A673 (cell line): ENCODE data around the gene TMEM255B. TPM values are rescaled to one million over a fixed set of nuclear protein-coding genes. Genes with fewer than 3 reads are reported as not detected.

Source experiments
- BruUV-seq: library from RNA; stranded (reverse); fragments of 400-500 nt; replicated peaks from 2 replicates; lab custom pipeline; 2021; lab: Mats Ljungman, UMichigan
- CTCF ChIA-PET: fragments of 300-600 bp; sonication (Branson Sonifier 250); formaldehyde crosslinking; loops from one replicate; lab custom pipeline; 2022; ENCODE audit warnings: antibody characterized with exemption; lab: Charles Lee
- POLR2A ChIA-PET: fragments of 300-600 bp; sonication (Branson Sonifier 250); formaldehyde crosslinking; loops from one replicate; lab custom pipeline; 2022; ENCODE audit warnings: antibody characterized with exemption; ENCODE audit not compliant: low non-redundant PET; lab: Charles Lee
- DNase-seq: peaks from one replicate; pipeline ENCODE4 v3.0.0-alpha.2; 2015; ENCODE audit warnings: low spot score
- H3K27ac ChIP-seq: fragments of 200-600 bp; sonication (generic); 2 replicates; pipeline ENCODE4 v1.5.1; 2016; ENCODE audit warnings: mixed run types, low read depth, mild to moderate bottlenecking, mixed read lengths, antibody characterized with exemption, low read length; ENCODE audit not compliant: poor library complexity, severe bottlenecking
- H3K27me3 ChIP-seq: fragments of 200-600 bp; sonication (generic); replicated peaks from 2 replicates; pipeline ENCODE4 v1.6.1; 2017; ENCODE audit warnings: mixed run types, low read depth, mild to moderate bottlenecking, mixed read lengths, antibody characterized with exemption, low read length; ENCODE audit not compliant: insufficient read depth, poor library complexity
- H3K36me3 ChIP-seq: fragments of 200-600 bp; sonication (generic); 2 replicates; pipeline ENCODE4 v1.6.1; 2016; ENCODE audit warnings: mixed run types, mild to moderate bottlenecking, mixed read lengths, antibody characterized with exemption, low read length; ENCODE audit not compliant: insufficient read depth, poor library complexity, severe bottlenecking
- H3K4me1 ChIP-seq: fragments of 200-600 bp; sonication (generic); 2 replicates; pipeline ENCODE4 v1.6.1; 2017; ENCODE audit warnings: mixed run types, mild to moderate bottlenecking, mixed read lengths, antibody characterized with exemption, low read length; ENCODE audit not compliant: insufficient read depth, poor library complexity, severe bottlenecking
- H3K4me3 ChIP-seq: fragments of 200-600 bp; sonication (generic); 2 replicates; pipeline ENCODE4 v1.5.1; 2016; ENCODE audit warnings: low read depth, mixed run types, mild to moderate bottlenecking, mixed read lengths, low read length; ENCODE audit not compliant: poor library complexity, severe bottlenecking
- H3K9me3 ChIP-seq: fragments of 200-600 bp; sonication (generic); 2 replicates; pipeline ENCODE4 v1.6.1; 2016; ENCODE audit warnings: mixed run types, low read depth, mild to moderate bottlenecking, mixed read lengths, antibody characterized with exemption, low read length; ENCODE audit not compliant: poor library complexity, severe bottlenecking
- CTCF ChIP-seq: fragments of 300-800, 200-600 bp; sonication (generic); conservative IDR thresholded peaks from 2 replicates; pipeline ENCODE4 v1.5.1; 2017; ENCODE audit warnings: low read depth, mild to moderate bottlenecking, antibody characterized with exemption, low read length, moderate library complexity, mixed read lengths
- EZH2 ChIP-seq: fragments of 200-600 bp; sonication (generic); IDR thresholded peaks from 2 replicates; pipeline ENCODE4 v1.6.1; 2017; ENCODE audit warnings: borderline replicate concordance, low read depth, mild to moderate bottlenecking, mixed read lengths, antibody characterized with exemption, low read length; ENCODE audit not compliant: poor library complexity, severe bottlenecking
- intact Hi-C: fragments of 100-400 bp; cut with micrococcal nuclease; formaldehyde crosslinking; loops from one replicate; pipeline ENCODE4 v1.10.0; 2022; ENCODE audit not compliant: unreplicated experiment
- total RNA-seq: library from RNA; stranded (reverse); gene quantifications from 2 replicates; pipeline ENCODE4 v1.2.3, GENCODE V29; 2021

Gene TMEM255B
- total RNA-seq, 1 experiment from 2014 or later, result 0.06 TPM

- CTCF ChIA-PET, result no interaction called here
- no peak for DNase-seq
- TF ChIP-seq CTCF (no peak), EZH2 (no peak)
- no TSS peak for BruUV-seq
- no peaks in the 10 kb centered on the region for H3K36me3 ChIP-seq
- POLR2A ChIA-PET, result no interaction called here
- no peaks in the 10 kb centered on the region for H3K4me1 ChIP-seq
- no peak overlapping the region for H3K4me3 ChIP-seq
- peaks cover 24% of the 10 kb centered on the region for H3K27me3 ChIP-seq
- no peaks in the 10 kb centered on the region for H3K9me3 ChIP-seq
- H3K27ac ChIP-seq, result no peak overlapping the region
- intact Hi-C loops, result no loop called here
Measured at GRCh38 chr13:113730258-113730691, 28.8 kb upstream of the TMEM255B start.

GRCh38 chr13:113730831-113731191, 28.2 kb upstream of the TMEM255B start:
- no peaks in the 10 kb centered on the region for H3K4me1 ChIP-seq
- POLR2A ChIA-PET, result no interaction called here
- CTCF ChIA-PET, result no interaction called here
- DNase-seq, result no peak
- H3K4me3 ChIP-seq, result no peak overlapping the region
- no peak overlapping the region for H3K27ac ChIP-seq
- H3K27me3 ChIP-seq, result peaks cover 24% of the 10 kb centered on the region
- TF ChIP-seq EZH2, result no peak
- no peak for TF ChIP-seq CTCF
- H3K9me3 ChIP-seq, result no peaks in the 10 kb centered on the region
- H3K36me3 ChIP-seq, result no peaks in the 10 kb centered on the region
- intact Hi-C loops, result no loop called here
- BruUV-seq, result no TSS peak

- ChIA-PET CTCF (no interaction called here), POLR2A (no interaction called here)
Measured at GRCh38 chr13:113731192-113732175, 27.5 kb upstream of the TMEM255B start.

More at GRCh38 chr13:113731192-113732175, 27.5 kb upstream of the TMEM255B start:
- Histone ChIP-seq H3K4me1 (no peaks in the 10 kb centered on the region), H3K27ac (no peak overlapping the region), H3K27me3 (peaks cover 24% of the 10 kb centered on the region), H3K9me3 (no peaks in the 10 kb centered on the region), H3K4me3 (no peak overlapping the region), H3K36me3 (no peaks in the 10 kb centered on the region)
- DNase-seq, result no peak
- BruUV-seq, result no TSS peak
- no peak for TF ChIP-seq EZH2
- TF ChIP-seq CTCF, result no peak
- intact Hi-C loops, result no loop called here
